ENCODE results near the gene GPR78. TPM values are rescaled to one million over a fixed set of nuclear protein-coding genes. Genes with fewer than 3 reads are reported as not detected.

Gene GPR78
- total and polyA plus RNA-seq, 2 donors: 0.05 to 0.91 TPM

Other genes with a start within 250 kb of the GPR78 start
- 8.7 TPM for gene ACOX3, start 139.7 kb upstream of the GPR78 start, total RNA-seq
- 18.1 TPM for gene ACOX3, start 139.7 kb upstream of the GPR78 start, polyA plus RNA-seq
- 9.5 TPM for gene TRMT44, start 139.6 kb upstream of the GPR78 start, total RNA-seq
- 8.4 TPM for gene TRMT44, start 139.6 kb upstream of the GPR78 start, polyA plus RNA-seq
- 0.94 TPM for gene CPZ, start 12.4 kb downstream of the GPR78 start, total RNA-seq
- gene CPZ, start 12.4 kb downstream of the GPR78 start, polyA plus RNA-seq: 4.4 TPM

Measured in thymus (tissue), 2 donors.